Activated CD8-positive, alpha-beta memory T cell treated with anti-CD3 and anti-CD28 coated beads, Interleukin-2, amount 50 U/mL, for 1 hour (primary cell): Measurements from ENCODE around the gene ARL4C.

Experiments
- DNase-seq: peaks from one replicate; pipeline ENCODE4 v3.0.0-alpha.2; 2020; ENCODE audit errors: extremely low read depth

ARL4C gene

DNA sequence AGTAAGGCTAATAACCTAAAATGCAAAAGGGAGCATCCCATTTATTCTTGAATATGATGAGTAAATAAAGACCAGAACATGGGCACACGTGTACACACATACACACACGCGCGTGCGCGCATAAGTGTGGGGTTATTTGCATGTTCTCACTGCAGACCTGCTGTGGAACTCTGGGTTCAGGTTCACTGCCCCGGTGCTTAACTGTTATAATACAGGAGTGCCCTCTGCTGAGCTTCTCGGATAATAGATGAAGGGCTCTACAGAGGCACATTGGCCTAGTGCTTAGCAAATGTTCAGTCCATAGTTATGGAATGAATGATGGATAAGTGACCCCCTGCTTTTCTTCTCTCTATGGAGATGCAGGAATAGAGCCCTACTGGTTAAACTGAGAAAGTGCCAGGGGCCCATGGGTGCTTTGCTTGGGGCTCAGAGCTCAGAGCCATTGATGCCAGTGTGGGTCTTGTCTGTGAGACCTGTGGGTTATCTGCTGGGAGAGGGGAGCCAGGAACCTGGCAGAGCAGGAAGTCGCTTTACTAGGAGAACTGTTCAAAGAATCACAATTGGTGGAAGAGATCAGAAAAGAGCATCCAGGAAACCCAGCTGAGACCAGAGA, 3.6 kb upstream of the ARL4C start:
- no peak for DNase-seq

DNA sequence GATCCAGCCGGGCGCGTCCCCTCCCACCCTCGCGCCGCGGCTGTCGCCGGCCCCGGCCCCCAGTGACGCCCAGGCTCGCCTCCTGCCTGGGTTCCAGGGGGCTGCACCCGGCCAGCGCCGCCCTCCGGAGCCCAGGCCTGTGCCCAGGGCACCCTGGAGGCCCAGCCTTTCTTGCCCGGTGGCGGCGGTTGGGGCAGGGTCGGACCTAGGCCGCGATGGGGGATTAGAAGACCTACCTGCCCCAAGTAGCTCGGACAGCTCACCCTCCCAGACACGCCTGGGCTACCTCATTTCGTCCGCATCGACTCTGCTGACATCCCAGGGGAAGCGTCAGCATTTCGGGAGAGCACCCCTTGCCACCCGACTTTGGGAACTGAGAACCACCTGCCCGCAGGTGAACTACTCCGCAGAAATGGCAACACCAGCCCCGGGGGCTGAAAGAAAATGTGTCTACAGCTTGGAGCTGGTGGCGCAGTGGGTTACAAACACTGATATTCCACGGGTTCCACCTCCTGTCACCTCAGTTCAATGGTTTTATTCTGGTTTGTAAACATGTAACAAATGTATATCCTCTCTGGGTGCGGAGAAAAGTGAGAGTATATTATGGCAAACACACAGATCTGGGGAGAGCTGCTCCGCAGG, 834 bp upstream of the ARL4C start:
- DNase-seq: no peak

DNA sequence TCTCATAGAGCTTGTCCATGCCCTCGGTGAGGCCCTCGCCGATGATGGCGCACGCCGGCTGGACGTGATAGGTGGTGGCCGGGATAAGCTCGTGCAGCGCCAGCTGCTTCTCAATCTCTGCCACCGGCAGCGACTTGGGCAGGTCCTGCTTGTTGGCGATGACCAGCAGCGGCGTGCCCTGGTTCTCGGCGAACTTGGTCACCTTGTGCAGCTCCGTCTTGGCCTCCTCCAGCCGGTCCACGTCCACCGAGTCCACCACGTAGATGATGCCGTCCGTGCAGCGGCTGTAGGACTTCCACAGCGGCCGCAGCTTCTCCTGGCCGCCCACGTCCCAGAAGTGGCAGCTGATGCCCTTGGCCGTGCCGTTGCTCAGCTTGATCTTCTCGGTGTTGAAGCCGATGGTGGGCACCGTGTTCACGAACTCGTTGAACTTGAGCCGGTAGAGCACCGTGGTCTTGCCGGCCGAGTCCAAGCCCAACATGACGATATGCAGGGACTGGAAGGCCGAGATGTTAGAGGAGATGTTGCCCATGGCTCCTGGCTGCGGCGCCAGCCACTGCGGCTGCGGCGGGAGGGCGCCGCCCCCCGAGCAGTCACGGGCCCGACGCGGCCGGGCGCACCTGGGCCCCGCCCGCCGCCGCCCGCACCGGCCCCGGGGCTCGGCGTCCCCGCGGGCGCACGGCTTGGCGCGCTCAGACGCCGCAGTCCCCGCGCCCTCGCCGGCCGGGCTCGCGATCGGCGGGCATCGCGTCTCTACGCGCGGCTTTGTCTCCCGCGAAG, 636 bp downstream of the ARL4C start:
- no peak for DNase-seq

DNA sequence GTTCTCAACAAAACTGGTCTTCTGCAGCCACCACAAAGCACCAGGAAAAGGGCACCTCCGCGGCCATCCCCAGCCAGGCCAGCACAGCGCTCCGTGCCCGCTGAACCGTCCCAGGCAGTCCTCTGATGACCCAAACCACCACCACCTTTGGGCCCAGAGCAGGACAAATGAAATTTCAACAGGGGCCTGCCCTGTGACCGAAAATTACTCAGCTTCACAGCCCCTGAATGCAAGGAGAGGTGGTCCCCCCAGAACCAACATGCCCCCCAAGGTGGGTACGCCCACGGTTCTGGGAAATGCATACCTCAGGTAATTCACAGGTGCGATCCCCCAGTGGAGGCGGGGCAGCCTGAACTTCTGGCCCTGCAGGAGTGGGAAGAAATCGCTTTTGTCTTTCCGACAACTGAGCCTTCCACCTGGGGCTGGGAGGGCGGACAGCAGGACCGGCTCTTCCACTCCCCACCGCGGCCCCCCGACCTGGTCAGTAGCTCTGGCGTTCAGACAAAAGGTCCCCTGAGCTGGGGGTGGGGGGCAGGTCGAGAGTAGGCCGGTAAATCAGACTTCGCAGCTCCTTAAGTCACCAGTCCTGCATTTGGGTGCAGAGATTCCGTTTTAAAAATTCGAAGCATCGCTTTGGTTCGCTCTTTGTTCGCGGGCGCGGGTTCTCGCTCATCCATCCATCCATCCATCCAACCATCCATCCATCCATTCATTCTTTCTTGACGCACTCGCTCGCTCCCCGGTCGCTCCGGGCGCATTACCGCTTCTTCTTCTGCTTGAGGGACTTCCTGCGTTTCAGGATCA, 1.4 kb downstream of the ARL4C start:
- no peak for DNase-seq

DNA sequence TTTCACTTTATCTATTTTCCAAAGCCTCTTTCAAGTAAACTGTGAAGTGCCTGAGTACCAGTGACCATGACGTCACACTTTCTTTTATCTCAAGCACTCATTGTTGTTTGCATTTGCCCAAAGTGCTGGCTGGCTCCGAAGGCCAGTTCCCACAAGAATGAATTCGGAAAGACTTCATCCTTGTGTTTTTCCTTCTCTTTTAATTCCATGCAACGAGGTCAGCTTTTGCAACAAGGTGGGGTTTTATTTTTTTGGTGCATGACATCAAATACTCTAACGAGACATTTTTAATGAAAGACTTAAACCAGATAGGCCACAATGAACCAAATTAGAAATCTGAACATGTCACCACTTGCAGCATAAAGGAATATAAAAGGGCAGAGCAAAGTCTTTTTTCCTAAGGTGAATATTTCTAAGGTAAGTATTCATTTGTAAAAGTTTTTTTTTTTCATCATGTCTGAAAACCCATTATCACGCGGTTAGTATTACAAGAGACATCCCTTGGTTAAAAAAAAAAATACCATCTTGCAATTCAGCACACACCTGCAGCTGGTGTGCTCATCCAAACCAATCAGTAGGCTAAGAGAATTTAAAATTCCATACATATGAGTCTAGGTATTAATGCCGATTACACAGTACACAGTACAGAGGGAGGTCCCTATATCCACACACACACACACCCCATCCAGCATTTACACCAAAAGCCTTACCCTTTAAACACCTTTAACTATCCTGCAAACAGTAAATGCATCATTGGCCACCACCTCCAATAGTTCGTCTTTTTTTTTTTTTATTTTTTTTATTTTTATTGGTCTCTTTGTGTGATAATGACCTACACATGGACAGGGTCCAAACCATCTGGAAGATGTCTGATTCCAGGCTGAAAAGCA, 2.3 kb downstream of the ARL4C start:
- no peak for DNase-seq

DNA sequence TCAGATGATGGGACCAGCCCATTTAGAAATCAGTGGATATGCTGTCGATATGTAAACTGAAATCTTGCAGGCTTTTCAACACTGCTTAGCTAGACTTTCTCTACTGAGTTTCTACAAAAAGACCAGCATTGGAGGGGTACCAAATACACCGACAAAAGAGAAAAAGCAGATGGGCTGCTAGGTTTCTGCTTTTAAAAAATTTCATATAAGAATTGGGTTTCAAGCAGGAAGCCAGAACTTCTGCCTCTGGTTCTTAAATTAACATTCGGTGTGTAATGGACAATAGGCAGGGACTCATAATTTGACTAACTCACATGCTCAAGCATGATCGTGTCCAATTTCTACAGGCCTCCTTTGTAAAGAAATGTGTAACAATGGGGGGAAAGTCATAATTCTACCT, 3.1 kb downstream of the ARL4C start:
- DNase-seq: no peak

DNA sequence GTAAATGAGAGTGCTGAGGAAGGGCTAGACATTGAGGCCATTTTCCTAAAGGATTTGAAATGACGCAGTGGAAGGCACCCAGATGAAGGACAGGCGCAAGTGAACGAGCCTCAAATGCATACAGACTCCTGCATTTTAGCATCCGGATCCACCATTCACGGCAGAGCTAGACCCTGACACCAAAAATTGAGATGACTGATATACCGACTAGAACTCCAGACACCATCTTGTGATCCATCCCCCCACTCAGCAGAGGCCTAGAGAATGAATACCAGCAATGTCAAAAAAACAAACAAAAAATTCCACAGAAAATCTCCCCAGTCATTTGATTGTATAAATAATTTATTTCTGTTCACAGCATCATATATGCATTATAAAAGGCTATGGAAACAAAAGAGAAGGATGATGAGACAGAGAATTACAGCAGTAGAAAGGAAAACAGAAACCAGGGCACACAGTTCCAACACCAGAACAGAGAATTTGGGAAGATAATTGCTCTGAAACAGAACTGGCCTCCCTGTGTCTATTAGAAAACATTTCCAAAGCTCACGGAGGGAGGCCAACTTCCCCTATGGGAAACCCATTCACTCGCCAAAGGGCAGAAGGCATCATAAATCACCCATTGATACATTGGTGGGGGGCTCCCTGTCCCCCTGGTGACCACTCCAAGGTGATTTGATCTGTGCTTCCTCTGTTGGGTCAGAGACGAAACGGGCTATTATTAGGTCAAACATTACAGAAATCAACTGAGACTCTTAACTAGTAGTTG, 4.0 kb downstream of the ARL4C start:
- DNase-seq: no peak

DNA sequence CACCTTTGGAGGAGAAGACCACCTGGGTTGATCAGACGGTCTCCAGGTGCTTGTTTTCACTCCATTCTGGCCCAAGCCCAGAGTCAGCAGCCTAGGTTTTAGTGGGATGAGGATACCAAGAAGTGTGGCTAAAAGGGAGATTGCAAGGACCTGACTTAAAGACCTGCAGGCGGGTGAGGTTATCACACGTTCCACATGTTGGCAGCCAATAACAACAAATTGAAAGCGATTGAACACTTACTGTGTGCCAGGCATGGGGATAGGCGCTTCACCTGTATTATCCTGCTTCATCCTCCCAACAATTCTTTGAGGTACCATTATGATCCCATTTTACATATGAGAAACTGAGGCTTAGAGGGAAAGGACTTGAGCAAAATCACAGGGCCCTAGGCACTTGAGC, 5.0 kb downstream of the ARL4C start:
- no peak for DNase-seq

DNA sequence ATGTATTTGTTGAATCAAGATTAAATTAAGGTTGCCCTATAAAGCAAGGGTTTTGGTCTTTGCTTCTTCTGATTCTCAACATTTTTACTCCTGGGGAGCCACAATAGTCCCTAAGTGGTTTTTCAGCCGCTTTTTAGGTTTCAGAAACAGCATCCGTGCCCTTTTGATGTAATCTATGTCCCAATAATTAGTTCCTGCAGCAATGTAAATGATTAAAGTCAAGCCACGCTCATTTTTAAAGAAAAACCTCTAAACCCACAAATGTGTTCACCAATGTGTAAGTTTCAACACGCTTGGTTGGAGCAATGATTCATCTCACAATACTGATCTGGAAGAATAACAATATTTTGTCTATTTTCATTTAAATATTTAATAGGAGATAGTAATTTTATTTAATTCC, 5.6 kb downstream of the ARL4C start:
- no peak for DNase-seq

DNA sequence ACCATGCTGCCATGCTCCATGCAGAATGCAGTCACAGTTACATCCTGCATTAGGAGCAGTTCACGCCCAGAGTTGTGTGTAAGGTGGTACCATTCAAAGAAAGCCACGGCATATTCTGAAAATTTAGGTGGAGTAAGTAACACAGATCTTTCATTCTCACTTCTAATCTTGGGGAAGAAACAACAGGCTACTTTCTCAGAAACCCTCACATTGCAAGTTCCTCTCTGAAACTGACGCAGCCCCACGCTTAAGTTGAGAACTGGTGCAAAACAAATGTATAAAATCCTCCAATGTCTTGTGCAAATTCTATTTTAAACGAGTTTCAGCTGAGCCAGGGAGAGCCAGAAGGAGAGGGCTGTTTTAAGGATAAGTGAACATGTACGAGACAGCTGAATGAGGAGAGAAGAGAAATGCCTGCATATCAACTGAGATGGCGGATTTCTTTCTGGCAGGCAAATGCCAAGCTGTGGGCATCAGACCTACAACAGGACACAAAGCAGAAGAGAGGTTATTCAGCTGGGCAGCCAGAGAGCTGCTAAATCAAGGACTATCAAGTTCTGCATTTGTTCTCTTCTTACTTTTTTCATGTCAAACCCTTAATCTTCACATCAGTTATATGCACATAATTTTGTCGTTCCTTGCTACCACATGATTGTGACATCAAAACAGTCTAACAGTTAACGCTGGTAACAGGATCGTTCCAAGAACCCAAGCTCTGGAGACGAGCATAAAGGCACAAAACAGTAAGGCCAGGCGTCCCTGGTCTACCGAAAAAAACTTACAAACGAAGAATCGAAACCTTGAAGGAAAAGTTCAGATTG, 6.4 kb downstream of the ARL4C start:
- no peak for DNase-seq

DNA sequence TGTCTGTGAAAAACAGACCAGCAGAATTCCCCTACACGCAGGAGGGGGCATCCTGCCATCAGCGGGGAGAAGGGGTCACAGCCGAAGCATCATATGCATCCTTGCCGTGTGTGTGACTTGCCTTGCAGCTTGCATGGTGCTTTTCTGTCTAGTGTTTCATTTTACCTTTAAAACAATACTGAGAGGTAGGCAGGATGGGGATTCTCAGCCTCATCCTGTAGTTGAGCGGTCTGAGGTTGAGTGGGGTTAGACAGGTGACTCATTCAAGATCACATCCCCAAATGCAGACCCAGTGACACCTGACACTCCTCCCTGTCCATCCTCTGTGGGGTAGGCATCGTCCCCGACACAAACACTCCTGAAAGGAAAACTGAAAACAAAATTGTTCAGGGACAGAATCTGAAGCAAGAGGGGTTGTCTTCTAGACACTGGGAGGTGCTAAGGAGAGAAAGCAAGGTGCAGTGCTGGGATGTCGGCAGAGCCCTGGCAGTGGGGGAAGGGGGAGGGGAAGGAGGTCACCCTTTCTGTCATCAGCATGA, 7.9 kb downstream of the ARL4C start:
- peak; percentile 77 for DNase-seq

DNA sequence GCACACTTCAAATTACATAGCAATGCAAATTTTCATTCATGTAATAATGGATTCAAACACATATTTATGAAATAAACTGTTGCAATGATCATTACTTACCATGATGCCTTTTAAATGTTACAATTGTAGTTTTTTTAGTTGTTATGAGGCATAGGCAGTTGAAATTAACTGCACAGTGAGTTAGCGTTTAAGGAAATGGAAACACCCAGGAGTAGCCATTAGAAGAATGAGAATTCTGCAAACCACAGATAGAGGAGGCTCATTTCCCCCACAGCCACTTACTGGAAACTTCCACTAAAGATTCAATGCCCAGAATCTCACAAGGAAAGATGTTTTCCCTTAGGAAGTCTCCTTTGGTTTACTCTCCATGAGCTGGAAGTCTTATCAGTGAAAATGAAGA, 8.4 kb downstream of the ARL4C start:
- no peak for DNase-seq

DNA sequence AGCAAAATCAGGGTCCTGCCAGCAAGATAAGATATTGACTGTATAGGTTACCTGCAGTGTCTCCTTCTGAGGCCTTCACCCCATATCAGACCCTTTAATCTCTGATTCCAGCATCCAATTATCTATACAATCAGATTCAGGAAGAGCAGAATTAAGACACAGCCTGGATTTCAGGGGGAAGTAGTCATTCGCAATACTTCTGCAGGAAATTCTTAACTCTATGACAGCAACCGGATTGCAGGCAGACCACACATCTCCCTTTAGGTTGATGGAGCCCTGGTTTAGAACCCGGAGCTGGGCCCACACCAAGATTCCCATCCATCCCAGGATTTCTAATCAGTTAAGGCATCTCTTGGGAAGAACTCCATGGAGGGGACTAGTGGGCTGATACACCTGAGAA, 9.5 kb downstream of the ARL4C start:
- DNase-seq: no peak

DNA sequence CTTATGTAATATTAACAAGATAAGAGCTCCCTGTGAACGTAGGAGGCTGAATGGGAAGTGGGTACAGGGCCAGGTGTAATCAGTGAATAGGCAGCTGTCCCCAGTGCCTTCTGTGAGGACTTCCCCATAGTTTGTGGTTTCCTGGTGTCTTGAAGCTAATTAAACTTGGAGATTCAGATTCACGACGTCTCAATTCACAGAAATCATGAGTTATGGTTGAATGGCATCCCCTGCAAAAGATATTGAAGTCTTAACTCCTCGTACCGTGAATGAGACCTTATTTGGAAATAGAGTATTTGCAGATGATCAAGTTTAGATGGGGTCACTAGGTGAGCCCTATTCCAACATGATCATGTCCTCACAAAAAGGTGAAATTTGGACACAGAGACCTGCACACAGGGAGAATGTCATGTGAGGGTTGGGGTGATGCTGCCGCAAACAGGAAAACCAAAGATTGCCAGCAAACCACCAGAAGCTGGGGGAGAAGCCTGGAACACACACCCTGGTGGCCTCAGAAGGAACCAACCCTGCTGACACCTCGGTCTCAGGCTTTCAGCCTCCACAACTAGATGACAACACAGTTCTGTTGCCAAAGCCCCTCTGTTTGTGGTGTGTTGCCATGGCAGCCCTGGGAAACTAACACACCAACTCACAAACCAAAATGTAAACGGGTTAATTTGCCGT, 13.2 kb downstream of the ARL4C start:
- peak; percentile 89 for DNase-seq

DNA sequence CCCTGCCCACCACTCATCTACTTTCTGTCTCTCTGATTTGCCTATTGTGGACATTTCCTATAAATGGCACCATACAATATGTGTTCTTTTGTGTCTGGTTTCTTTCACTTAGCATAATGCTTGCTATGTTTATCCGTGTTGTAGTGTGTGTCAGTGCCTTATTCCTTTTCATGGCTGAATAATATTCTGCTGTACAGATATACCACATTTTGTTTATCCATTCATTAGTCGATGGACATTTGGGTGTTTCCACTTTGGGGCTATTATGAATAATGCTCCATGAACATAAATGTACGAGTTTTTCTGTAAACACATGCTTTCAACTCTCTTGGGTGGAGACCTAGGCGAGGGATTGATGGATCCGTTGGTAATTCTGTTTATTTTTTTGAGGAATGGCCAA, 15.6 kb downstream of the ARL4C start:
- no peak for DNase-seq

DNA sequence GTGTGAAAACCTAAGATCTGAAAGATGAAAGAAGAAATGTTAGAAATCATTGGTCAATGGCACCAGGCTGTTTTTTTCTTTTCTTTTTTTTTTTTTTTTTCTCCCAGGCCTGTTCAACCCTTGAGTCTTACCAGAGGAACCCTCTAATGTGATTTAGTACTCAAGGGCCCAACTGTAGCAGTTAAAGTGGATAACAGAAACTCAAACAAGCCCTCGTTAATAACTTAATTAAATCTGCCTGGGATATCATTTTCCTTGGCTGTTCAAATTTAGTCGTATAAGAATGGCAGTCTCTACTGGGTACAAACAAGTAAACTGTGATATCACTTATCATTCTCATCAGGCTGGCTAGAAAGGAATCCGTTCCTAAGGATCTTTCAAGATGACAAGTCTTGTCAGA, 16.5 kb downstream of the ARL4C start:
- DNase-seq: no peak

DNA sequence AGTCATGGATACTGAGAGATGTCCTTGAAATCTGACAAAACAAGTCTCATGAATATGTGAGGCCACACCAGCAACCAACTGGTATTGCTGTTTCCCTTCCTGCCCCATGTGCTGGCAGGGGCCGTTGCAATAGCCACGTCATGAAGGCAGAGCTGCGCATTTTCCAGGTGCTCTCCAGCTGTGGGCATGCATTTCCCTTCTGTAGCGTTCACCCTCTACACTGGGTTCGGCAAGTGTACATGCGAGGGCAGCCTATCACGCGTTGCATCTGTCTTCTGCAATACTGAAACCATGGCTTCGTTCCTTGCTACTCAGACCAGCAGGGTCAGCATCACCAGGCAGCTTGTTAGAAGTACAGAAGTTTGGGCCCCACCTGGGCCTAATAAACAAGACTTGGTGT, 17.4 kb downstream of the ARL4C start:
- DNase-seq: no peak

DNA sequence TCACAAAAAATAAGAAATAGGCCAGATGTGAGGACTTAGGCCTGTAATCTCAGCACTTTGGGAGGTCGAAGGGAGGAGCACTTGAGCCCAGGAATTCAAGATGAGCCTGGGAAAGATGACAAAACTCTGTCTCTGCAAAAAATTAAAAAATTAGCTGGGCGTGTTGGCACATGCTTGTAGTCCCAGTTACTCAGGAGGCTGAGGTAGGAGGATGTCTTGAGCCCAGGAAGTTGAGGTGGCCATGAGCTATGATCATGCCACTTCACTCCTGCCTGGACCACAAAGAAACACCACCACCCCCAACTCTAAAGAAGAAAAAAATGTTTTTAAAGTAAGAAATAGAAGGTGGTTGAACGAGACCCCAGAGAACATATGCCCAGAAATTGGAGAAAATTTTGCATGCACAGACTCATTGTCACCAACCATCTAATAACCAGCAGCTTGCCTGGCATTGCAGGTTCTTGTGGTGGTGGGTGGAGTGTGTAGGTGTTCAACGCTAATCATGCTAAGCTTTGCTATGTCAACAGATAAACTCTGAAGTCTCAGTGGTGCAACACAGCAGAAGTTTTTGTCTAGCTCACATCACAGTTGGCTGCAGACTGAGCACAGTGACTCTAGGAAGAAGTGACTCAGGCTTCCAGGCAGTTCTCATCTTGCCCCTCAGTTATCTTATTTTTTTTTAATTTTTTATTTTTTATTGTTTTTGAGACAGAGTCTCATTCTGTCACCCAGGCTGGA, 18.6 kb downstream of the ARL4C start:
- DNase-seq: no peak
